Natural killer cell treated with Interleukin-12 subunit alpha and Interleukin-12 subunit beta and Interleukin-15 and Interleukin-18, amount 100 ng/mL, for 72 hours (primary cell): ENCODE measurements around the gene PDPK1. TPM values are rescaled to one million over a fixed set of nuclear protein-coding genes. Genes with fewer than 3 reads are reported as not detected.

ENCODE experiments used
- ATAC-seq, 2 donors: fragments of 150-1000 bp; cut with Tn5 transposase in 1 of 2; sonication (Bioruptor Pico), chemical (Tn5 transposase) in 1 of 2; 2 replicates each; pipeline ENCODE4 v1.10.0; 2021
- DNase-seq: peaks from one replicate; pipeline ENCODE4 v3.0.0; 2022; ENCODE audit warnings: low spot score
- H3K27ac Mint-ChIP-seq, 2 donors: 1 replicate in 1 of 2; 2 replicates in 1 of 2; pipeline ENCODE4 v1.8.0; 2022; ENCODE audit warnings: mixed read lengths in 2 of 2, mild to moderate bottlenecking in 1 of 2, moderate library complexity in 1 of 2
- H3K27me3 Mint-ChIP-seq, 2 donors: 1 replicate in 1 of 2; 2 replicates in 1 of 2; pipeline ENCODE4 v1.8.0; 2022; ENCODE audit warnings: mixed read lengths in 2 of 2
- H3K36me3 Mint-ChIP-seq: one replicate; pipeline ENCODE4 v1.8.0; 2022; ENCODE audit warnings: mixed read lengths
- H3K4me1 Mint-ChIP-seq, 2 donors: 1 replicate in 1 of 2; 2 replicates in 1 of 2; pipeline ENCODE4 v1.8.0; 2022; ENCODE audit warnings: low read depth in 2 of 2, mixed read lengths in 2 of 2, mild to moderate bottlenecking in 1 of 2
- H3K4me3 Mint-ChIP-seq: one replicate; pipeline ENCODE4 v1.8.0; 2022; ENCODE audit warnings: mixed read lengths
- H3K9me3 Mint-ChIP-seq: 2 replicates; pipeline ENCODE4 v1.8.0; 2022; ENCODE audit warnings: mixed read lengths
- total RNA-seq, 2 donors: library from RNA; stranded (reverse); gene quantifications; one replicate each; pipeline ENCODE4 v1.2.3, GENCODE V29; 2022

The PDPK1 gene
- total RNA-seq, 2 donors from 2014 or later: 71.3 to 76.8 TPM

GRCh38 chr16:2524339-2524938 is 13.4 kb upstream of the PDPK1 start:
- Mint-ChIP-seq H3K4me3 (no peak overlapping the region), H3K27me3 (no peaks in the 10 kb centered on the region), H3K9me3 (no peaks in the 10 kb centered on the region), H3K27ac (peak overlapping the region in 1 of 2 donors; percentile 26), H3K4me1 (peaks cover 14 to 23% of the 10 kb centered on the region in 2 donors), H3K36me3 (no peaks in the 10 kb centered on the region)
- DNase-seq: peak; percentile 1
- no peak for ATAC-seq

GRCh38 chr16:2526135-2526534 is 11.7 kb upstream of the PDPK1 start:
- DNase-seq (peak; percentile 42), ATAC-seq (no peak)
- Mint-ChIP-seq H3K27ac (no peak overlapping the region), H3K36me3 (no peaks in the 10 kb centered on the region), H3K27me3 (no peaks in the 10 kb centered on the region), H3K4me1 (peaks cover 8 to 14% of the 10 kb centered on the region in 2 donors), H3K4me3 (no peak overlapping the region), H3K9me3 (no peaks in the 10 kb centered on the region)

- H3K36me3 Mint-ChIP-seq: no peaks in the 10 kb centered on the region
- peaks cover 8 to 17% of the 10 kb centered on the region in 2 donors for H3K4me1 Mint-ChIP-seq
- H3K27ac Mint-ChIP-seq: no peak overlapping the region
- DNase-seq (peak; percentile 58), ATAC-seq (no peak)
- H3K4me3 Mint-ChIP-seq: no peak overlapping the region
- no peaks in the 10 kb centered on the region for H3K9me3 Mint-ChIP-seq
- H3K27me3 Mint-ChIP-seq: no peaks in the 10 kb centered on the region
Observed at GRCh38 chr16:2527071-2527783, 10.6 kb upstream of the PDPK1 start.

GRCh38 chr16:2527784-2528100 is 10.1 kb upstream of the PDPK1 start:
- no peaks in the 10 kb centered on the region for H3K9me3 Mint-ChIP-seq
- no peak overlapping the region for H3K4me3 Mint-ChIP-seq
- no peak overlapping the region for H3K27ac Mint-ChIP-seq
- peaks cover 13 to 22% of the 10 kb centered on the region in 2 donors for H3K4me1 Mint-ChIP-seq
- ATAC-seq (no peak), DNase-seq (no peak)
- H3K36me3 Mint-ChIP-seq: no peaks in the 10 kb centered on the region
- no peaks in the 10 kb centered on the region for H3K27me3 Mint-ChIP-seq

GRCh38 chr16:2528161-2529060 is 9.4 kb upstream of the PDPK1 start:
- no peak overlapping the region for H3K27ac Mint-ChIP-seq
- peak; percentile 48 for DNase-seq
- peaks cover 16 to 24% of the 10 kb centered on the region in 2 donors for H3K4me1 Mint-ChIP-seq
- H3K9me3 Mint-ChIP-seq: no peaks in the 10 kb centered on the region
- H3K4me3 Mint-ChIP-seq: no peak overlapping the region
- H3K27me3 Mint-ChIP-seq: no peaks in the 10 kb centered on the region
- no peak for ATAC-seq
- no peaks in the 10 kb centered on the region for H3K36me3 Mint-ChIP-seq

- Mint-ChIP-seq H3K4me1 (peaks cover 21 to 22% of the 10 kb centered on the region in 2 donors), H3K4me3 (no peak overlapping the region), H3K36me3 (no peaks in the 10 kb centered on the region), H3K27ac (no peak overlapping the region), H3K9me3 (no peaks in the 10 kb centered on the region), H3K27me3 (no peaks in the 10 kb centered on the region)
- ATAC-seq (no peak), DNase-seq (peak; percentile 59)
Observed at GRCh38 chr16:2529061-2529931, 8.5 kb upstream of the PDPK1 start.

- no peak overlapping the region for H3K27ac Mint-ChIP-seq
- no peaks in the 10 kb centered on the region for H3K36me3 Mint-ChIP-seq
- no peaks in the 10 kb centered on the region for H3K9me3 Mint-ChIP-seq
- H3K27me3 Mint-ChIP-seq: no peaks in the 10 kb centered on the region
- peak; percentile 45 for DNase-seq
- no peak for ATAC-seq
- H3K4me1 Mint-ChIP-seq: peaks cover 17 to 21% of the 10 kb centered on the region in 2 donors
- H3K4me3 Mint-ChIP-seq: no peak overlapping the region
Observed at GRCh38 chr16:2529961-2530628, 7.7 kb upstream of the PDPK1 start.

- H3K4me1 Mint-ChIP-seq: peaks cover 17 to 21% of the 10 kb centered on the region in 2 donors
- H3K27me3 Mint-ChIP-seq: no peaks in the 10 kb centered on the region
- no peaks in the 10 kb centered on the region for H3K36me3 Mint-ChIP-seq
- DNase-seq (no peak), ATAC-seq (no peak)
- H3K27ac Mint-ChIP-seq: peak overlapping the region in 1 of 2 donors; percentile 93
- H3K4me3 Mint-ChIP-seq: peak overlapping the region; percentile 97
- no peaks in the 10 kb centered on the region for H3K9me3 Mint-ChIP-seq
Observed at GRCh38 chr16:2530629-2531318, 7.0 kb upstream of the PDPK1 start.

- no peak for DNase-seq
- no peak for ATAC-seq
- H3K4me1 Mint-ChIP-seq: peaks cover 17 to 21% of the 10 kb centered on the region in 2 donors
- no peaks in the 10 kb centered on the region for H3K36me3 Mint-ChIP-seq
- H3K9me3 Mint-ChIP-seq: no peaks in the 10 kb centered on the region
- peak within 1 kb of the TSS; percentile 97 for H3K4me3 Mint-ChIP-seq
- H3K27ac Mint-ChIP-seq: peak within 1 kb of the TSS; percentile 93 to 95
- no peaks in the 10 kb centered on the region for H3K27me3 Mint-ChIP-seq
Observed at GRCh38 chr16:2531371-2531695, 6.5 kb upstream of the PDPK1 start, which contains the start of gene CEMP1. Gene CEMP1 (minus strand): TSS chr16:2531408. CDS start chr16:2531073, 335 bp downstream.

- no peaks in the 10 kb centered on the region for H3K9me3 Mint-ChIP-seq
- peak; percentile 98 for DNase-seq
- ATAC-seq: peak; percentile 95
- peak overlapping the region; percentile 93 to 95 for H3K27ac Mint-ChIP-seq
- H3K4me3 Mint-ChIP-seq: peak overlapping the region; percentile 97
- H3K27me3 Mint-ChIP-seq: no peaks in the 10 kb centered on the region
- no peaks in the 10 kb centered on the region for H3K36me3 Mint-ChIP-seq
- peaks cover 17 to 21% of the 10 kb centered on the region in 2 donors for H3K4me1 Mint-ChIP-seq
Observed at GRCh38 chr16:2531696-2532493, 5.9 kb upstream of the PDPK1 start.

GRCh38 chr16:2532494-2533141 is 5.2 kb upstream of the PDPK1 start:
- DNase-seq (peak; percentile 84), ATAC-seq (peak; percentile 32 to 64)
- Mint-ChIP-seq H3K27me3 (no peaks in the 10 kb centered on the region), H3K36me3 (no peaks in the 10 kb centered on the region), H3K27ac (peak overlapping the region; percentile 93 to 95), H3K9me3 (no peaks in the 10 kb centered on the region), H3K4me1 (peaks cover 20 to 21% of the 10 kb centered on the region in 2 donors), H3K4me3 (peak overlapping the region; percentile 97)
